Activated CD8-positive, alpha-beta memory T cell treated with anti-CD3 and anti-CD28 coated beads for 48 hours (primary cell): ENCODE measurements around the gene ARHGAP45.
"Not testable (repeated sequence)": the region's sequence is repeated elsewhere in the genome, so short reads cannot be mapped to it uniquely, and the experiment has no call there.

Experiments used
- DNase-seq, 3 experiments: peaks; one replicate each; pipeline ENCODE4 v3.0.0-alpha.2; 2020; ENCODE audit warnings: low read depth in 2 of 3, low spot score in 2 of 3

Gene ARHGAP45

DNA sequence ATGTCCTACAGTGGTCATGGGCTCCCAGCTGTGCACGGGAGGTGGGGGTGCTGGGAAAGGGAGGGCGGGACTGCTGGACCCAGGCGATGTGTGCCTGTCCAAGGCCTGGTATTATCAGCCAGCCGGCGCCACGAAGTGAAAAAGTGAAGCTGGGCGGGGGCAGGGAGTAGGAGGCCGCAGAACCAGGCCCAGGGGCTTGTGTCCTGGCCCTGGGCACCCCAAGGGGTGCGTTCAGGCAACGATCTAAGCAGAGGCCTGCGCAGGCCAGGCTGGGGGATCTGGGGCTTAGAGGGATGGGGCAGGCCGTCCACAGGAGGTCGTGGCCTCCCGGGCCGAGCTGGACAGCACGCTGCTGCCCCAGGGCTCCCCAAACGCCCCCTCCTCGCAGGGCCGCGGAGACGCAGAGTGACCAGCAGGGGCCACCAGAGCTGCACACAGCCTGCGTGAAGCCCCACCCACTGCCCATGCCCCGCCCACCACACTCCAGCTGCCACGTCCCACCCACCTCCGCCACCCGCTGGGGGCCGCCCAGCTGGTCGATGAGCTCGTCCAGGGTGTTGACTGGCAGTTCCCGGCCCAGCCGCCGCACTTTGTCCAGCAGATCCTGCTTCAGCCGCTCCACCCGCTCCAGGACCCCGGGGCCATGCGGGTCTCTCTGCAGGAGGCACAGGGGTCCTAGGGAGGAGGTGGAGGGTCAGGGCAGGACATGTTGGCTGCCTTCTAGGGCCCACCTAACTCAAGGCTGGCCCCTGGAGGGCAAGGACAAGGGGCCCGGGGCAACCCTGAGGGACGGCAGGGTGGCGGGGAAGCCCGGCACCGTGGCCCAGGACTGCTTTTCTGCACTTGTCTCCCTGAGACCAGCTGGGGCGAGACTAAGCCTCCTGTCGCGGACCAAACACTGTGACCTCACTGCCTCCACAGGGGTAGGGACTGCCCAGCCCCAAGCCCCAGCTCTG, 46.3 kb downstream of the ARHGAP45 start:
- DNase-seq = peak; percentile 66 to 80 (median 73)

DNA sequence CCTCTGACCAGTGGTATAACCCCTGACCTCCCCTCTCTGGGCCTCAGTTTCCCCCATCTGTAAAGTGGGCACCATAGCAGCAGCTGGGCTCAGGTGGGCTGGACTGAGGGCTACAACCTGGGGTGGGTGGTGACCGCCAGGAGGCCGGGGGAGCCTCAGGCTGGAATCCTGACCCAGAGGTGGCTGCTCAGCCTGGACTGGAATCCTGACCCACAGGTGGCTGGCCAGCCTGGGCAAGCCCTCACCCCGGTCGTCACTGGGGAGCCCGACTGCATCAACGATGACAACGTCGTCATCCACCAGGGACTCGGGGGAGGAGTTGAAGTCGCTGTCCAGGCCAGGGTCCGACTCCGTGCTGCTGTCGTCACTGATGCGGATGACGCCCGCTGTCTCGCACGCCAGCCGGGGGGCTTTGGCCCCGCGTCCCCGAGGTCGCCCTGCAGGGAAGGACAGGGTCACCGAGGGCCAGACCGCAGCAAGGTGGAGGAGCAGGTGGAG, 47.1 kb downstream of the ARHGAP45 start:
- DNase-seq = no peak

DNA sequence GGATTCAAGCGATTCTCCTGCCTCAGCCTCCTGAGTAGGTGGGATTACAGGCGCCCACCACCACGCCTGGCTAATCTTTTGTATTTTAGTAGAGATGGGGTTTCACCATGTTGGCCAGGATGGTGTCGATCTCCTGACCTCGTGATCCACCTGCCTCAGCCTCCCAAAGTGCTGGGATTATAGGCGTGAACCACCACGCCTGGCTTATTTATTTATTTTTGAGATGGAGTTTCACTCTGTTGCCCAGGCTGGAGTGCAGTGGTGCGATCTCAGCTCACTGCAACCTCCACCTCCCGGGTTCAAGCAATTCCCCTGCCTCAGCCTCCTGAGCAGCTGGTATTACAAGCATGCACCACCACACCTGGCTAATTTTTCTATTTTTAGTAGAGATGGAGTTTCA, 47.8 kb downstream of the ARHGAP45 start:
- DNase-seq = not testable (repeated sequence)

DNA sequence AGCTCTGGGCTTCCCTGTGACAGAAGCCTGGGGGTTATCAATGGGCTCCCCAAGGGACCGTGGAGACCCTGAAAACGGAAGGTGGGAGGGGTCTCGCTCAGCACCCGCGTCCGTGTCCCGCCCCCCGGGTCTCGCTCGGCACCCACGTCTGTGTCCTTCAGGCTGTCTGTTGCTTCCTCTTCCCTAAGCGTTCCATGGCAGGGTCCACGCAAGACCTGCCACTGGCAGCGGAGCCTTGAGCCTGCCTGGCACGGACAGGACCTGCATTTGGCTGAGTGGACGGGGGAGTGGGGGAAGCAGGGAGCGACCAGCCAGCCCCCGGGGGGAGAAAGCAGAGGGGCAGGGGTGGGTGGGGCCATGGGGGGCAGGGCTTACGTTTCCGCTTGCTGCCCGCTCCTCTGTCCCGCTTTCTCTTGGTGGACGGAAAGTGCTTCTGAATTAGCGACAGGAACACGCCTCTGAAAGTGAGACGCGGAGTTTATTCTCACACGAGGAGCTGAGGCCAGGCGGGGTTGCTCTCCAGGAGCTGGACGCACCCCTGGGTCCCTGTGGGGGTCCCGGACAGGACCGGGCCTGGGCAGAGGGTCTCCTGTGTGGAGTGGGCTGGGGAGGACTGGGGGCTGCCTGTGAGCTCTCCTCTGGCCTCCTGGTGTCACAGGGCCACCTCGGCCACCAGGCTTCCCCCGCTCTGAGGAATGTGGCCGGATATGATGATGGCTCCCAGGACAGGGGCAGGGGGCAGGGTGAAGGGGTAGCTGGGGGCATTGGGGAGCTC, 48.9 kb downstream of the ARHGAP45 start:
- DNase-seq = no peak

DNA sequence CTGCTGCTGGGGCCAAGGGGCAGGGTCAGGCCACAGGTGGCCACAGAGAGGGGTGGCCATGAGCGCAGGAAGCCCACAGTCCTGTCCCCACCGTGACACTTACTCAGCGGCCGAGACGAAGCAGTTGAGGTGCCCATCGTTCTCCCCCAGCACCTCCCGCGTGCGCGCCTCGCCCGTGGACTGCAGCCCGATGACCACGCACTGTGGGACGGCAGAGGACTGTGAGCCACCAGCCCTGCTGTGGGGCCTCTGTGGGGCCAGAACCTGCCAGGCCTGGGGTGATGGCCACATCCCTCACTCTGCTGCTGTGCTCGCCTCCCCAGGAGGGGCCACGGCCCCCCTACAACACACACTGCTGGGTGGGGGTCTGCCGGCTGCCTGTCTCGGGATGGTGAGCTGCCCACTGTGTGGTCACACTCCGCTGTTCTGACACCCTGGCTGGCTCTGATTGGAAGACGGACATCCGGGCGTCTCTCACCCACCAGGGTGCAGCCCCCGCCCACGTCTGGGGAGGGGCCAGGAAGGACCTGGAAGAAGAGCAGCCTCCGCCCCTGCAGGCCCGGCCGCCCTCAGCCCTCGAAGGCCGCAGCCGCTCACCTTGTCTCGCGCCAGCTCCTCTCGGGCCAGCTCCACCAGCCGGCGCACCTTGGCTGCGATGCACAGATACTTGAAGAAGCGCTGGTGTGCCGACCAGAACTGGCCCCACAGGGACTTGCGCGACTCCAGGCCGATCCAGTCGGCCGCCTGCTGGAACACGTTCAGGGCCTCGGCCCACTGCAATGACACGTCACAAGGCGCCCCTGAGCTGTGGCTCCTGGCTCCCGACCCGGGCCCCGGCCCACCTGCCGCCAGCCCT, 50.0 kb downstream of the ARHGAP45 start:
- no peak for DNase-seq

DNA sequence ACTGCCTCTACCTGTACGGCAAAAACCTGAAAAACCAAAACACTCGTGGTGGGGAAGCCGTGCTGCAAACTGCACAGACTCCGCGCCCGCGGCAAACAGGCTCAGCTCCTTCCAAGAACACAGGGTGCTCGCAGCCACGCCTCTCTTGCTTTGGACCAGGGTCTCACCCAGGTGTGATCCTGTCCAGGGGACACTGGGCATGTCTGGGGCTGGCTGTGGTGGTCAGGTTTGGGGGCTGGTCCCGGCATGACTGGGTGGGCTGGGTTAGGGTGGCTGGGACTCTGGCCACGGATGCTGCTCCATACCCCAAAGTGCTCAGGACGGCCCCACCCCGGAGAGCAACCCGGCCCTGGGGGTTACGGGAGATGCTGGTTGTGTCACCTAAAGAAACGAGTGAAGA, 50.7 kb downstream of the ARHGAP45 start:
- DNase-seq = no peak

DNA sequence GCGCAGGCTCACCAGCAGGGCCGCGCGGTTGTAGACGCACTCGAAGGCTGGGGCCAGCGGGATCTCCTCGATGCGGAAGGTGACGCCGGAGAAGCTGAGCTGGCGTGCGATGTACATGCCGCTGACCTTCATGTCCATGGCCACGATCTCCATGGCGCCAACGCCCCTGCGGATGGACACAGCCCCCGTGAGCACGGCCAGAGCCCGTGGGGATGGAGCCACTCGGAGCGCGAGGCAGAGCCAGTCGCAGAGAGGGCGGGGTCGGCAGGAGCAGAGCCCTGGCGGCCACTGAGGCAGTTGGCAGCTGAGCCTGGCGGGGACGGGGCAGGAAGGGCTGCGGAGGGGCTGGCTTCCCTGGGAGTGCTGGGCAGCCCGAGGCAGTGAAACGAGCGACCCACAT, 52.0 kb downstream of the ARHGAP45 start:
- no peak for DNase-seq

DNA sequence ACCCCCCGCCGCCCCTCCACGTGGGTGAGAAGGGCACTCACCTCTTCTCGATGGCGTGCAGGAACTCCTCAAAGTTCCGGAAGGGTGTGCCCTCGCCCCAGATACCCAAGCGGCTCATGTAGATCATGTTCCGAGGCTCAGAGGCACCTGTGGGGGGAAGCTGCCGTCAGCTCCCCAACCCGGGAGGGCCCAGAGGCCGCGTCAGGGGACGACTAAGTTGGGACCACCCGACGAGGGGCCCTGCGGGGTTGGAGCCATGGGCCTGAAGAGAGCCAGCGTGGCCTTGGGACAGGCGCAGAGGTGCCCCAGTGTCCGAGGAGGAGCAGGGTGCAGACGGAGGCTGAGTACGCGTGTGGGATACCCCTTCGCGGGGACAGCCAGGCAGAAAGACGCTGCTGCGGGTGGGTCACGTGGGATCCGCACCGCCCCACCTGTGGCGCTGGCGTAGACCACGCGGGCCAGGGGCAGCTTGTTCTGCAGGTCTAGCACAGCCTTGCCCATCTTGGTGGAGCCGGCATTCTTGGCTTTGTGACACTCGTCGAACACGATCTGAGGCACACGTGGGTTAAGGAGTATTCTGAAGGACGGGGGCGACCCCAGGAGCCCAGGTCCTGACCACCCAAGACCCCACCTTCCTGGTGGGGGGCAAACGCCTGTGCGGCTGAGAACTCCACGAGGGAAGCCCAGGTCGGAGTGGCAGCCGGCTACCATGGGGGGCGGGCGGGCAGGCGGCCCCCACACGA, 52.7 kb downstream of the ARHGAP45 start:
- no peak for DNase-seq

DNA sequence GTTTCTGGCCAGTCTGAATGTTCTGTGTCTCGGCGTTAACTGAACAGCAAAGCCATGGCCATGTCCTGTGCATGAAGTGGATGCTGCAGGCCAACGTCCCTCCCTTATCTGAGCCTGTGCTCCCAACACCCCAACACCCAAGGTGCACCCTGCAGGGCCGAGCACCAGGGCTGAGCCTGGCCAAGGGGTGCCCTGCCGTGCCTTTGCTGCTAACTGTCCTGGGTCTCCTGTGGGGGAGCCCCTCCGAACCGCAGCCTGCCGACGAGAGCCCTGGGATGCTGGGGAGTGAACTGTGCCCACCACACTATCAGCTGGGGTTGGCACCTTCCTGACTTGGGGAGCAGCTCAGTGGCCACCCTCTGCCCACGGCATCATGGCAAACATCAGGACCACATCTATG, 54.4 kb downstream of the ARHGAP45 start:
- no peak for DNase-seq

DNA sequence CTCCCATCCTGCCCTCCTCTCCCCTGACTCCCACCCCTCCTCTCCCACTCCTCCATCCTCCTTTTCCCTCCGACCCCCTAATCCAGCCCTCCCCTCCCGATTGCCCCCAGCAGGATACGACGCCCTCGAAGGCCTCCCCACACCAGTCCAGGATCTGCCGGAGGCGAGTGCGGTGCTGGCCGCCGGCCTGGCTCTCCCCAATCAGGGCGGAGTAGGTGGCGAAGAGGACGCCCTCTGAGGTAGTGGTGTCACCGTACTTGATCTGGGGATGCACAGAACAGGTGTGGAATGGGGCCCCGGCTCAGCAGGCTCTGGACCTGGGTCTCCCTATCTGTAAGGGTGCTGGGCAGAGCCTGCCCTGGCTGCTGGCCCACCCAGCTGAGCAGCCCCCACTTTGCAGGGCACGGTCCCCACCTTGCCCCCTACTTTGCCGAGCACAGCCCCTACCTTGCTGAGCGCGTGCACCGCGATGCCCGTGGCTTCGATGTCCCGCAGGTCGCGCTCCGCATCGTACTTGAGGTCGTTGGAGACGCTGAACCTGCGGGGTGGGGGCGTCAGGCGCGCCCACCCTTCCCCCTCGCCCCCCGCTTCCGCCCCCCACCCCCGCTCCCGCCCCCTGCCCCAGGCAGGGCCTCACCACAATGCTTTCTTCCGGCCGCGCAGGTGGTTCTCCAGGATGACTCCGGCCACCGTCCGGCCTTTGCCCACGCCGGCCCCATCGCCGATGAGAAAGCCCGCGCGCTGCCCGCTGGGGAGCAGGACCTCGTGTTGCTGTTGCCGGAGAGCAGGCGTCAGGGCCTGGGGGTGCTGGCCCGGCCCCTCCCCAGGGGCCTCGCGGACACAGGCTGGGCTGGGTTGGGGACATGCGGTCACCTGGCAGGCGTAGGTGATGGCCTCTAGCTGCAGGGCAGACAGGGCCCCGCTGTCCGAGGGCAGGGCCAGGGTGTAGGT, 55.3 kb downstream of the ARHGAP45 start:
- no peak for DNase-seq

DNA sequence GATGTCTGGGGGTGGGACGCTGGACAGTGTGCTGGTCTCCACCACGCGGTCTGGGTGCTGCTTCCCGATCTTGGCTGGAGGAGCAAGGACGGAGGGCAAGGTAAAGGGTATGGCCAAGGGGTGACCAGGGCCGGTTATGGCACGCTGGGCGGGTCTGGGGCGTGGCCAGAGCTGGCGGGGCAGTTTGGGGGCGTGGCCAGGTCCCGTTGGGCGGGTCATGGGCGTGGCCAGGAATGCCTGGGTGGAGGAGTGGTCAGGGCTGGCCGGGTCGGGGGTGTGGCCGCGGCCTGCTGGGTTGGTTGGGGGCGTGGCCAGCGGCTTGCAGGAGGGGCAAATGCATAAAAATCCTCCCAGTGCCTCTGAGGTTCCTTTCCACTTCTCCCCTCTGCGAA, 56.0 kb downstream of the ARHGAP45 start:
- DNase-seq = peak; percentile 41 to 76 (median 44)

DNA sequence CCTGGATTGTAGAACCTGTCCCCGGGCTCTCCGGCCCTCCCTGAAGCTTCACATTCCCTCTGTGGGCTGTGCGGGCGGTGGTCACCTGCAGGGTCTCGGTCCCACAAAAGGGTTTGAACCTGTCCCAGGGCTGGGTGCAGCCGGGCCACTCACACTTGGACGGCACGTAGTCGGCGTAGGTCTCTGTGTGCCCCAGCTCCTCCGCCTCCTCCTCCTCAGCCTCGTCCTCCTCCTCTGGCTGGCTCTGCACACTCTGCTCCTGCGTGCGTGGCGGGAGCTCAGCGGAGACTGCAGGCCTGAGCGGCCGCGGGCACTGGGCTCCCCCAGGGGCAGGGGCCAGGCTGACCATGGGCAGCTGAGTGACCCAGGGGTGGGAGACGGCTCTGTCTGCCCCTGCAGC, 56.4 kb downstream of the ARHGAP45 start:
- DNase-seq = no peak

DNA sequence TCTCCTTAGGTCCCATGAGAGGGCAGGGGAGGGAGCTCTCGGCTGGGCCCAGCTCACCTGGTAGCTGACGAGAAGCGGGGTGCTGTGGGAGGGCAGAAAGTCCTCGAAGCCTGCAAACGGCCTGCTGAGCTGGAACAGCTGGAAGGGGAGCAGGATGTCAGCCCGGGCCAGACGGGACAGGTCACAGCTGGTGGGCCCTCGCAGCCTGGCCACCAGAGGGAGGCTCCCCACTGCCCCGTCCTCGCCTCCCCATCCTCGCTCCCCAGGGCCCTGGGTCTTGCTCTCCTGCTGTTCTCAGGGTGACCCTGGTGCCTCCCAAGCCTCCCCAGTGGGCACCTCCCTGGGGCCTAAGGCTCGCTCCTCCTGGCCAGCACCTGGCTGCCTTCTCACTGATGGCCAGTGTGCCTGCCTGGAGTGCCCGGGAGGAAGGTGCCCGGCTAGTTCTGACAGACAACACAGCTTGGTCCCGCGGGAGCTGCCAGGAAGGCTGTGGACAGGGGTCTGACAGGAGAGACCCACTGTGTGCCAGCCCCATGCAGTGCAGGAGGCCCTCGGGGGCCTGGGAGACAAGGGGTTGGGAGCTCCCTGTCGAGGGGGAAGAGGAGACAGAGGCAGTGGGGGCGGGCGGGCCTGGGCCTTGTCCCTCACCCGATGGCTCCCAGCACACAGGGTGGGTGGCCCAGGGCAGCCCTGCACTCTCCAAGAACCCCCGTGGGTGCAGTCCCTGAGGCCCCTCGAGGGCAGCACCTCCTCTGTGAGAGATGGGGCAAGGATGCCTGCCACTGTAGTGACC, 57.1 kb downstream of the ARHGAP45 start:
- no peak for DNase-seq

DNA sequence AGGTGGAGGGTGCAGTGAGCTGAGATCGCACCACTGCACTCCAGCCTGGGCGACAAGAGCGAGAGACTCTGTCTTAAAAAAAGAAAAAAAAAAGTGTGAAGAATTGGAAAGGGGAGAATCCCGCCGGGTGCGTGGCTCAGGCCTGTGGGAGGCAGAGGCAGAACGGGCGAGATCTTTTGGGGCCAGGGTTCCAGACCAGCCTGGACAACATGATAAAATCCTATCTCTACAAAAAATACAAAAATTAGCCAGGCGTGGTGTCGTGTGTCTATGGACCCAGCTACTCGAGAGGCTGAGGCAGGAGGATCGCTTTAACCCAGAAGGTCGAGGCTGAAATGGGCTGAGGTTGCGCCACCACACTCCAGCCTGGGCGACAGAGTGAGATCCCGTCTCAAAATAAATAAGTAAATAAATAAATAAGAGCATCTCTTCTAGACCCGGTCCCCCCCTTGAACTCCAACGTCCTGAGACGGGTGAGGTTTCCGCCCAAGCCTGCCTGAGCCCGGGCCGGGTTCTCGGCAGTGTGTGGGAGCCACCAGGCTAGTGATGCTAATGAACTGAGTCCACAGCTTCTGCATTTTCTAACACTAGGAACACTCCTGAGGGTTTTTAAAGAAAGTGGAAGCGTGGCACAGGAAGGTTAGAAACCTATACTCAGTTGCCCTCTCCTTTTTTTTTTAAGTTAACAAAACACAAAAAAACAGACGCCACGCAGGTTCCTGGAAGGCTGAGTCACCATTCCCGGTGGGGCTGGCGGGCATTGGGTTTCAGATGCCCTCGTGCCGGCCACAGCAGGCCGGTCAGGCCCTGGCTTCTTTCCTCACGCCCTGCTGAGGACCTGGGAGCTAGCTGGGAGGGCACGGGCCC, 58.9 kb downstream of the ARHGAP45 start:
- no peak for DNase-seq

DNA sequence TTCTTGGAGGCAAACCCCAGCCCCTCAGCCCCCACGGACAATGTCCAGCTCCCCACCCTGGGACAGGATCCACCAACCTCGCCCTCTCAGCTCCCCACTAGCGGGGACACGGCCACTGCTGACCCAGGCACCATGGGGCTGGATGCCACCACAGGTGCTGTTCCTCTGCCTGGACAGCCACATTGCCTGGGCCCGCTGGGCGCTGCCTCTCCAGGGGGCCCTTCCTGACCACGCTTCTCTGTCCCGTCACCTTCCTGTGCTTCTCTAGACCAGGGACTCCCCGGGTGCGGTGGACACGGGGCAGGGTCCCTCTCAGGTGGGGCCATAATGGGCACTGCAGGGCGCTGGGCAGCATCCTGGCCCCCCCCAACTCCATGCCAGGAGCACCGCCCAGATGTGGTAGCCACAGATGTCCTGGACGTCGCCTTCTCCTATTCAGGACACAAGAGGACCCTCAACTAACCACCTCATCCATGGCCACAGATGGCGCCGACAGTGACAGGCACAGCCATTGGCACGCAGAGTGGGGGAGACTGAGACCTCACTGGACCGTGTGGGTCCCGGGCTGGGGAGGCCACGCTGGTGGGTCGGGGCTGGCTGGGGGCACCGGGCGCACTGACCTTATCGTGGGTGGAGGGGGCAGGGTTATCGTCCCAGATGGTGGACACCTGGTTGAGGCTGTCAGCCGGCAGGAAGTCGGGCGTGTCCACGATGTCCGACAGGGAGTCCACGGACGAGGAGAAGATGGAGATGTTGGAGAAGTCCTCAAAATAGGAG, 60.2 kb downstream of the ARHGAP45 start:
- DNase-seq = no peak

DNA sequence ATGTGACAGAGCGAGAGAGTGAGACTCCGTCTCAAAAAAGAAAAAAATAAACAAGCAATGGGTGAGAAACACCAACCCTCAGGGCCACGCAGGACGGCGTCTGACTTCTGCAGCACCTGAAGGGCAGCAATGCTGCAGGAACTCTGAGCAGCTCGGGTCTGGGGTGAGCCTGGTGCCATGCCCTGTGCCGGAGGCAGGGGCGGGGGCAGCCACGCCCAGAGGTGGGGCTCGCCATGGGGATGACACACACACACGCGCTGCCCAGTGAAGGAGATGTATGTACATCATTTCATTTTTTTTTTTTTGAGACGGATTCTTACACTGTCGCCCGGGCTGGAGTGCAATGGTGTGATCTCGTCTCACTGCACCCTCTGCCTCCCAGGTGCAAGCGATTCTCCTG, 61.1 kb downstream of the ARHGAP45 start:
- no peak for DNase-seq

DNA sequence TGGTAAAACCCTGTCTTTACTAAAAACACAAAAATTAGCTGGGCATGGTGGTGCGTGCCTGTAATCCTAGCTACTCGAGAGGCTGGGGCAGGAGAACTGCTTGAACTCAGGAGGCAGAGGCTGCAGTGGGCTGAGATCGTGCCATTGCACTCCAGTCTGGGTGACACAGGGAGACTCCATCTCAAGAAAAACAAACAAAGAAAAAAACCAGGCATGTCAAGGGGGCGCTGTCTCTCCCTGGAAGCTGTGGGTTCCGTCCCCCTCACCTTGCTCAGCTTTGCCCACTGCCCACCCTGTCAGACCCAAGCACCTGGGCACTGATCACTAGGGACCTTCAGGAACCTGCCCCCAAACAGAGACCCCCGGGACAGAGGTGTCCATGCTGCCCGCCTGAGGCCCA, 62.1 kb downstream of the ARHGAP45 start:
- not testable (repeated sequence) for DNase-seq
